GM23248 (cell line): ENCODE results near the gene DHX29. TPM values are rescaled to one million over a fixed set of nuclear protein-coding genes. Genes with fewer than 3 reads are reported as not detected.
A peak's percentile ranks its signal among the peaks of the same experiment; 100 is the strongest.

Experiments
- DNase-seq: peaks from one replicate; pipeline ENCODE4 v3.0.0-alpha.2; 2015
- H2AFZ ChIP-seq: fragments of 200-600 bp; sonication (generic); 2 replicates; pipeline ENCODE4 v1.6.1; 2016; ENCODE audit warnings: antibody characterized with exemption
- H3F3A ChIP-seq: fragments of 200-600 bp; sonication (generic); 2 replicates; pipeline ENCODE4 v1.6.1; 2016; ENCODE audit warnings: mild to moderate bottlenecking, antibody characterized with exemption, mixed run types; ENCODE audit not compliant: insufficient read depth
- H3K27ac ChIP-seq: fragments of 200-600 bp; sonication (generic); 2 replicates; pipeline ENCODE4 v1.5.1; 2016; ENCODE audit warnings: mild to moderate bottlenecking
- H3K27me3 ChIP-seq: fragments of 200-600 bp; sonication (generic); replicated peaks from 2 replicates; pipeline ENCODE4 v1.6.1; 2016; ENCODE audit warnings: mild to moderate bottlenecking; ENCODE audit not compliant: insufficient read depth
- H3K36me3 ChIP-seq: fragments of 200-600 bp; sonication (generic); 2 replicates; pipeline ENCODE4 v1.6.1; 2016; ENCODE audit warnings: low read depth, mild to moderate bottlenecking
- H3K4me1 ChIP-seq: fragments of 200-600 bp; sonication (generic); 2 replicates; pipeline ENCODE4 v1.6.1; 2016; ENCODE audit warnings: mild to moderate bottlenecking; ENCODE audit not compliant: insufficient read depth
- H3K4me2 ChIP-seq: fragments of 200-600 bp; sonication (generic); one replicate; pipeline ENCODE4 v1.6.1; 2016; ENCODE audit warnings: mild to moderate bottlenecking; ENCODE audit not compliant: unreplicated experiment
- H3K4me3 ChIP-seq: fragments of 200-600 bp; sonication (generic); 2 replicates; pipeline ENCODE4 v1.5.1; 2016; ENCODE audit warnings: mild to moderate bottlenecking
- H3K79me2 ChIP-seq: fragments of 200-600 bp; sonication (generic); 2 replicates; pipeline ENCODE4 v1.6.1; 2016; ENCODE audit warnings: mild to moderate bottlenecking; ENCODE audit not compliant: insufficient read depth
- H3K9ac ChIP-seq: fragments of 200-600 bp; sonication (generic); 2 replicates; pipeline ENCODE4 v1.6.1; 2016; ENCODE audit warnings: mild to moderate bottlenecking
- H3K9me2 ChIP-seq: fragments of 200-600 bp; sonication (generic); 2 replicates; pipeline ENCODE4 v1.6.1; 2016; ENCODE audit warnings: mixed run types, mild to moderate bottlenecking, moderate library complexity; ENCODE audit not compliant: insufficient read depth
- H3K9me3 ChIP-seq: fragments of 200-600 bp; sonication (generic); one replicate; pipeline ENCODE4 v1.6.1; 2017; ENCODE audit warnings: low read depth
- H4K20me1 ChIP-seq: fragments of 200-600 bp; sonication (generic); 2 replicates; pipeline ENCODE4 v1.6.0; 2016; ENCODE audit not compliant: insufficient read depth
- EZH2 ChIP-seq: fragments of 200-600 bp; sonication (generic); IDR thresholded peaks from 2 replicates; pipeline ENCODE4 v1.6.1; 2018; ENCODE audit warnings: antibody characterized with exemption, mild to moderate bottlenecking; ENCODE audit not compliant: insufficient read depth, poor library complexity, severe bottlenecking
- EZH2phosphoT487 ChIP-seq: fragments of 200-600 bp; sonication (generic); IDR thresholded peaks from 2 replicates; pipeline ENCODE4 v1.6.1; 2018; ENCODE audit warnings: antibody characterized with exemption, moderate library complexity, mild to moderate bottlenecking, low read depth; ENCODE audit not compliant: insufficient read depth
- WGBS, 2 experiments: methylation state at CpG; one replicate each; pipeline ENCODE4 v1.1.6; 2015 to 2017; ENCODE audit warnings: low lambda C conversion rate in 2 of 2, low coverage in 1 of 2; ENCODE audit errors: missing lambda C conversion rate in 2 of 2; 5-methylcytosine and 5-hydroxymethylcytosine counted together
- in situ Hi-C: fragments of 300-500 bp; cut with MboI; formaldehyde crosslinking; loops from 2 replicates; pipeline ENCODE4 v1.15.0; 2020
- polyA plus RNA-seq: library from polyadenylated mRNA; unstranded; fragments of >200 nt; fragmentation: Nextera tagmentation; extraction: Ambion mirVana; gene quantifications from 2 replicates; pipeline ENCODE4 v1.2.1, GENCODE V29; 2016
- total RNA-seq: library from RNA; depleted of rRNA; stranded (reverse); fragments of >200 nt; shearing (Covaris generic); gene quantifications from 2 replicates; pipeline ENCODE4 v1.2.3, GENCODE V29; 2014

DHX29 gene
- total and polyA plus RNA-seq, 2 experiments from 2014 or later, result 35.8 to 65.6 TPM

GRCh38 chr5:55316289-55316688 is 8.8 kb upstream of the DHX29 start:
- no peak overlapping the region for H3K9ac ChIP-seq
- no peaks in the 10 kb centered on the region; the same call in 1 of the 2 replicates for H4K20me1 ChIP-seq
- peaks cover 29% of the 10 kb centered on the region for H3F3A ChIP-seq
- no peak overlapping the region for H3K27ac ChIP-seq
- H3K4me3 ChIP-seq, result no peak overlapping the region
- TF ChIP-seq EZH2phosphoT487, result no peak
- peaks cover 18% of the 10 kb centered on the region for H3K4me1 ChIP-seq
- in situ Hi-C loops, result no loop called here
- no peaks in the 10 kb centered on the region for H3K27me3 ChIP-seq
- H3K9me2 ChIP-seq, result no peaks in the 10 kb centered on the region
- H3K4me2 ChIP-seq, result no peak overlapping the region
- H3K36me3 ChIP-seq, result peaks cover 5% of the 10 kb centered on the region; the same call in 1 of the 2 replicates
- H3K9me3 ChIP-seq, result no peaks in the 10 kb centered on the region
- 98 to 100% methylated on average over 2 of the region's 2 CpGs for WGBS, 2 experiments
- H2AFZ ChIP-seq, result no peak overlapping the region
- DNase-seq, result no peak
- H3K79me2 ChIP-seq, result peaks cover 100% of the 10 kb centered on the region

- H3K9me2 ChIP-seq, result no peaks in the 10 kb centered on the region
- H3K9me3 ChIP-seq, result no peaks in the 10 kb centered on the region
- no peaks in the 10 kb centered on the region; the same call in 1 of the 2 replicates for H4K20me1 ChIP-seq
- H3K9ac ChIP-seq, result no peak overlapping the region
- WGBS, 2 experiments, result 72 to 74% methylated on average over 5 of the region's 5 CpGs
- H3K27me3 ChIP-seq, result no peaks in the 10 kb centered on the region
- peaks cover 5% of the 10 kb centered on the region; the same call in 1 of the 2 replicates for H3K36me3 ChIP-seq
- peaks cover 12% of the 10 kb centered on the region for H3F3A ChIP-seq
- H3K79me2 ChIP-seq, result peaks cover 100% of the 10 kb centered on the region
- TF ChIP-seq EZH2phosphoT487, result no peak
- no peak for TF ChIP-seq EZH2
- no peak overlapping the region for H2AFZ ChIP-seq
- H3K4me3 ChIP-seq, result no peak overlapping the region
- no peak for DNase-seq
- H3K4me2 ChIP-seq, result no peak overlapping the region
- peaks cover 19% of the 10 kb centered on the region for H3K4me1 ChIP-seq
- H3K27ac ChIP-seq, result no peak overlapping the region
- in situ Hi-C loops, result no loop called here
Observed at GRCh38 chr5:55313870-55314617, 6.5 kb upstream of the DHX29 start.

- in situ Hi-C loops, result no loop called here
- Histone ChIP-seq H3K27ac (peak overlapping the region; percentile 97), H3K79me2 (peaks cover 94% of the 10 kb centered on the region), H3K27me3 (no peaks in the 10 kb centered on the region), H3K36me3 (no peaks in the 10 kb centered on the region; the same call in 1 of the 2 replicates), H2AFZ (peak overlapping the region; percentile 94), H3K4me1 (peaks cover 47% of the 10 kb centered on the region), H3K9me2 (no peaks in the 10 kb centered on the region), H3K4me3 (peak overlapping the region; percentile 90), H3K4me2 (peak overlapping the region; percentile 99), H3K9ac (peak overlapping the region; percentile 96), H3F3A (peaks cover 38% of the 10 kb centered on the region), H3K9me3 (no peaks in the 10 kb centered on the region), H4K20me1 (no peaks in the 10 kb centered on the region)
- no peak for TF ChIP-seq EZH2
- TF ChIP-seq EZH2phosphoT487, result no peak
- WGBS, 2 experiments, result 0 to 1% methylated on average over 13 of the region's 13 CpGs
- peak; percentile 63 for DNase-seq
Observed at GRCh38 chr5:55308254-55308836, 851 bp upstream of the DHX29 start.

- 2 to 3% methylated on average over 12 of the region's 12 CpGs for WGBS, 2 experiments
- H3F3A ChIP-seq, result peaks cover 53% of the 10 kb centered on the region
- peaks cover 46% of the 10 kb centered on the region for H3K4me1 ChIP-seq
- no peaks in the 10 kb centered on the region for H3K27me3 ChIP-seq
- no peaks in the 10 kb centered on the region for H4K20me1 ChIP-seq
- H3K9ac ChIP-seq, result peak overlapping the region; percentile 96
- peak overlapping the region; percentile 94 for H2AFZ ChIP-seq
- no peaks in the 10 kb centered on the region for H3K9me3 ChIP-seq
- peak; percentile 47 for DNase-seq
- H3K4me3 ChIP-seq, result peak overlapping the region; percentile 90
- H3K27ac ChIP-seq, result peak overlapping the region; percentile 97
- no peaks in the 10 kb centered on the region for H3K9me2 ChIP-seq
- H3K36me3 ChIP-seq, result peaks cover 9% of the 10 kb centered on the region; the same call in 1 of the 2 replicates
- TF ChIP-seq EZH2phosphoT487, result no peak
- no peak for TF ChIP-seq EZH2
- in situ Hi-C loops, result no loop called here
- H3K4me2 ChIP-seq, result peak overlapping the region; percentile 99
- H3K79me2 ChIP-seq, result peaks cover 90% of the 10 kb centered on the region
Observed at GRCh38 chr5:55306641-55307382, 682 bp downstream of the DHX29 start.
